NB4 (cell line): ENCODE data around the gene NEB.

ENCODE experiments used
- MYC ChIP-seq: IDR thresholded peaks from 2 replicates; pipeline ENCODE4 v1.6.1; 2011; ENCODE audit warnings: low read depth, low read length
- POLR2A ChIP-seq: IDR thresholded peaks from 2 replicates; pipeline ENCODE4 v1.6.1; 2011; ENCODE audit warnings: mild to moderate bottlenecking; ENCODE audit not compliant: insufficient read length; ENCODE audit errors: extremely low read depth
- TF ChIP-seq, protein P1 (sequence below): IDR thresholded peaks from one replicate; pipeline ENCODE4 v1.5.1; 2012; ENCODE audit warnings: low read depth, low read length
- TF ChIP-seq, protein P2 (sequence below): IDR thresholded peaks from 2 replicates; pipeline ENCODE4 v1.6.1; 2011; ENCODE audit warnings: low read depth, low read length

DNA sequence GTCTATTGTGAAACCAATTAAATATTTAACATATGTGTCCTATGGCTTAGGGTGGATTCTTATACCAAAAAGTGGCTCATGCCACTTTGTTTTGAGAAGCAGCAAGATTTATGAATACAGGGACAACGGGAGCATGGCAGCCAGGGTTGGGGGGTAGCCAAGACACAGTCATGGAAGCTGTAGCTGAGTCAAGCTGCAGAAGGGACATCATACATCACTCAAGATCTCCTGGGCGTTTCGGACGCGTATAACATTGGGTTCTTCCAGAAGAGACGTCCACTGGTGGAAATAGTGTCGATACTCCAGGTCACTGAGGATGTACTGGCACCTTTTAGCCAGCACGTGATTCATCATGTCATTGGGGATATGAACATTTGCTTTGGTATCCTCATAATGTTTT is 171.9 kb downstream of the NEB start:
- TF ChIP-seq POLR2A (no peak), MYC (no peak)
- TF ChIP-seq, protein P1, sequence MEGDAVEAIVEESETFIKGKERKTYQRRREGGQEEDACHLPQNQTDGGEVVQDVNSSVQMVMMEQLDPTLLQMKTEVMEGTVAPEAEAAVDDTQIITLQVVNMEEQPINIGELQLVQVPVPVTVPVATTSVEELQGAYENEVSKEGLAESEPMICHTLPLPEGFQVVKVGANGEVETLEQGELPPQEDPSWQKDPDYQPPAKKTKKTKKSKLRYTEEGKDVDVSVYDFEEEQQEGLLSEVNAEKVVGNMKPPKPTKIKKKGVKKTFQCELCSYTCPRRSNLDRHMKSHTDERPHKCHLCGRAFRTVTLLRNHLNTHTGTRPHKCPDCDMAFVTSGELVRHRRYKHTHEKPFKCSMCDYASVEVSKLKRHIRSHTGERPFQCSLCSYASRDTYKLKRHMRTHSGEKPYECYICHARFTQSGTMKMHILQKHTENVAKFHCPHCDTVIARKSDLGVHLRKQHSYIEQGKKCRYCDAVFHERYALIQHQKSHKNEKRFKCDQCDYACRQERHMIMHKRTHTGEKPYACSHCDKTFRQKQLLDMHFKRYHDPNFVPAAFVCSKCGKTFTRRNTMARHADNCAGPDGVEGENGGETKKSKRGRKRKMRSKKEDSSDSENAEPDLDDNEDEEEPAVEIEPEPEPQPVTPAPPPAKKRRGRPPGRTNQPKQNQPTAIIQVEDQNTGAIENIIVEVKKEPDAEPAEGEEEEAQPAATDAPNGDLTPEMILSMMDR, result no peak
- TF ChIP-seq, protein P2, sequence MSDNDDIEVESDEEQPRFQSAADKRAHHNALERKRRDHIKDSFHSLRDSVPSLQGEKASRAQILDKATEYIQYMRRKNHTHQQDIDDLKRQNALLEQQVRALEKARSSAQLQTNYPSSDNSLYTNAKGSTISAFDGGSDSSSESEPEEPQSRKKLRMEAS, result no peak
